HepG2 (cell line): ENCODE results near the gene EOLA1. TPM values are rescaled to one million over a fixed set of nuclear protein-coding genes. Genes with fewer than 3 reads are reported as not detected.
"Not testable (repeated sequence)": the region's sequence is repeated elsewhere in the genome, so short reads cannot be mapped to it uniquely, and the experiment has no call there.

Source experiments
- ATAC-seq: fragments of 200-7000 bp; cut with Tn5 transposase; 3 replicates; pipeline ENCODE4 v1.9.1; 2020; ENCODE audit warnings: mild to moderate bottlenecking, moderate library complexity
- BruUV-seq: library from RNA; stranded (reverse); fragments of 400-500 nt; replicated peaks from 2 replicates; lab custom pipeline; 2021; lab: Mats Ljungman, UMichigan
- CTCF ChIA-PET: fragments of 300-600 bp; formaldehyde crosslinking; extraction: SDS; loops from one replicate; lab custom pipeline; 2021; ENCODE audit warnings: low total read pairs, inconsistent platforms, low intra/inter-chr PET ratio; lab: Yijun Ruan, JAX
- POLR2A ChIA-PET: fragments of 350-600 bp; sonication (Branson Sonifier 250); formaldehyde crosslinking; loops from one replicate; lab custom pipeline; 2020; ENCODE audit warnings: antibody characterized with exemption, inconsistent platforms; lab: Yijun Ruan, JAX
- DNase-seq: peaks from one replicate; pipeline ENCODE4 v3.0.0-alpha.2; 2015; ENCODE audit warnings: low spot score
- FAIRE-seq: peaks from 3 replicates; lab custom pipeline; 2011; peaks lifted over from hg19 to GRCh38; lab: Jason Lieb, UNC
- H2AFZ ChIP-seq: one replicate; pipeline ENCODE4 v1.6.1; 2011; ENCODE audit warnings: low read length, inconsistent platforms
- H3K27ac ChIP-seq: fragments of 300-600 bp; 3 replicates; pipeline ENCODE4 v1.8.0; 2011; ENCODE audit warnings: mixed run types, mild to moderate bottlenecking, mixed read lengths, low read length, inconsistent platforms; ENCODE audit not compliant: insufficient read depth; ENCODE audit errors: extremely low read length
- H3K27me3 ChIP-seq, 2 experiments: fragments of 200-600 bp in 1 of 2; 2 replicates in 1 of 2; 3 replicates in 1 of 2; pipeline versions ENCODE4 v1.6.0 to v1.8.0; 2011; ENCODE audit warnings: low read length in 2 of 2, mild to moderate bottlenecking in 2 of 2, moderate library complexity in 2 of 2, inconsistent platforms in 1 of 2; ENCODE audit not compliant: insufficient read depth in 2 of 2, control insufficient read depth in 1 of 2
- H3K36me3 ChIP-seq, 2 experiments: fragments of 200-600 bp in 1 of 2; replicated peaks in 1 of 2; 2 replicates in 1 of 2; 3 replicates in 1 of 2; pipeline versions ENCODE4 v1.5.1 to v1.8.0; 2011; ENCODE audit warnings: low read length in 2 of 2, inconsistent platforms in 1 of 2; ENCODE audit not compliant: insufficient read depth in 2 of 2, control insufficient read depth in 1 of 2
- H3K4me1 ChIP-seq: 2 replicates; pipeline ENCODE4 v1.5.1; 2012; ENCODE audit warnings: low read length, inconsistent platforms; ENCODE audit not compliant: insufficient read depth
- H3K4me2 ChIP-seq: 2 replicates; pipeline ENCODE4 v1.6.0; 2011; ENCODE audit warnings: low read depth, low read length, inconsistent platforms
- H3K4me3 ChIP-seq, 3 experiments: fragments of 200-600 bp in 1 of 3; sonication (generic), shearing (Covaris generic) in 1 of 3; replicated peaks in 1 of 3; 2 replicates each; pipeline ENCODE4 v1.5.1; 2011 to 2016; ENCODE audit warnings: low read length in 3 of 3, inconsistent platforms in 2 of 3, low read depth in 2 of 3, mild to moderate bottlenecking in 2 of 3, control low read depth in 1 of 3, mixed read lengths in 1 of 3; ENCODE audit not compliant: insufficient read depth in 1 of 3
- H3K79me2 ChIP-seq: one replicate; pipeline ENCODE4 v1.6.1; 2011; ENCODE audit warnings: low read length, inconsistent platforms; ENCODE audit not compliant: insufficient read depth
- H3K9ac ChIP-seq: 2 replicates; pipeline ENCODE4 v1.6.0; 2011; ENCODE audit warnings: mild to moderate bottlenecking, low read depth, low read length, inconsistent platforms; ENCODE audit not compliant: insufficient read depth
- H3K9me3 ChIP-seq: 2 replicates; pipeline ENCODE4 v1.5.1; 2012; ENCODE audit warnings: mild to moderate bottlenecking, low read length
- H4K20me1 ChIP-seq: 2 replicates; pipeline ENCODE4 v1.6.0; 2011; ENCODE audit warnings: inconsistent platforms, mild to moderate bottlenecking, low read length, moderate library complexity; ENCODE audit not compliant: insufficient read depth
- WGBS: methylation state at CpG from one replicate; pipeline ENCODE4 v1.1.6; 2017; ENCODE audit warnings: low lambda C conversion rate; 5-methylcytosine and 5-hydroxymethylcytosine counted together
- in situ Hi-C: cut with HindIII; loops from 2 replicates; pipeline ENCODE4 v1.10.0; 2017; ENCODE audit warnings: low pct_unique_long_range_greater_than_20kb; ENCODE audit not compliant: extremely low pct_ligation_motif_present
- intact Hi-C: fragments of 100-400 bp; cut with micrococcal nuclease; formaldehyde crosslinking; loops from one replicate; pipeline ENCODE4 v1.10.0; 2022; ENCODE audit not compliant: unreplicated experiment
- polyA plus RNA-seq, 8 experiments: library from polyadenylated mRNA; depleted of rRNA in 3 of 8; stranded (reverse) in 7 of 8; unstranded in 1 of 8; fragments of >200 nt; fragmentation: Illumina TruSeq in 4 of 8; extraction: Trizol in 4 of 8; gene quantifications; 2 replicates each; pipeline versions ENCODE4 v1.2.1 to v1.2.3, GENCODE V29; 2011 to 2016; ENCODE audit warnings: low read depth in 4 of 8, missing spikeins in 1 of 8, mixed read lengths in 1 of 8; ENCODE audit not compliant: insufficient read depth in 1 of 8
- total RNA-seq, 5 experiments: library from RNA; depleted of rRNA; stranded (reverse); fragments of >200 nt; fragmentation: Illumina TruSeq; extraction: Trizol; gene quantifications; 2 replicates each; pipeline ENCODE4 v1.2.3, GENCODE V29; 2016; ENCODE audit warnings: low read depth in 1 of 5

Gene EOLA1
- total and polyA plus RNA-seq, 2 of the 13 experiments (the other 11 are each of a cell fraction or from before 2014, with no cell fraction given), result 6.5 to 9.6 TPM

- BruUV-seq, H3K79me2 ChIP-seq, H2AFZ ChIP-seq, CTCF ChIA-PET, DNase-seq, H3K36me3 ChIP-seq, H3K4me1 ChIP-seq, ATAC-seq, FAIRE-seq, H3K4me2 ChIP-seq, H3K4me3 ChIP-seq, H3K27ac ChIP-seq, H3K9ac ChIP-seq, H3K27me3 ChIP-seq, H4K20me1 ChIP-seq, intact Hi-C loops, POLR2A ChIA-PET, in situ Hi-C loops, H3K9me3 ChIP-seq: not testable (repeated sequence)
- 84% methylated on average over 3 of the region's 3 CpGs for WGBS
Measured at GRCh38 chrX:149534926-149535602, 5.7 kb upstream of the EOLA1 start.

GRCh38 chrX:149537474-149537873 lies 3.3 kb upstream of the EOLA1 start:
- FAIRE-seq, BruUV-seq, H3K36me3 ChIP-seq, in situ Hi-C loops, H3K79me2 ChIP-seq, ATAC-seq, H3K4me2 ChIP-seq, H3K27ac ChIP-seq, H3K9ac ChIP-seq, POLR2A ChIA-PET, H3K9me3 ChIP-seq, H3K27me3 ChIP-seq, intact Hi-C loops, H3K4me3 ChIP-seq, H2AFZ ChIP-seq, DNase-seq, CTCF ChIA-PET, H4K20me1 ChIP-seq, H3K4me1 ChIP-seq: not testable (repeated sequence)
- 98% methylated on average over 9 of the region's 11 CpGs for WGBS
